ENCODE data around the gene VSNL1.

VSNL1 gene

DNA sequence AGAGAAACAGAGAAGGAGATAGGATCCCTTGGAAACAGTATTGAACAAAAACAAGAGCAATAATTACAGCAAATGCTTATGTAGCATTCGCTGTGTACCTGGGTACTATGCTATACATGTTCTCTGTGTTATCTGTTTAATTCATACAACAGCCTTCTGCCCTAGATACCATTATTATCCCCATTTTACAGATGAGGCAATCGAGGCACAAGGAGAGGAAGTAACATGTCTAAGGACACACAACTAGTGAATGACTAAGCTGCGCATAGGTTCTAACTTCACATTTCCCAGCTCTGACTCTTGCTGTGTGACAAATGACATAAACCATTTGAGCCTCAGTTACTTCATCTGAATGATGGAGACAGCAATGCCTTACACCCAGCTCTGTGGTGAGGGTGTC, 70.5 kb downstream of the VSNL1 start:
- DNase-seq (ENCODE audit: low read depth, low spot score) = no peak

DNA sequence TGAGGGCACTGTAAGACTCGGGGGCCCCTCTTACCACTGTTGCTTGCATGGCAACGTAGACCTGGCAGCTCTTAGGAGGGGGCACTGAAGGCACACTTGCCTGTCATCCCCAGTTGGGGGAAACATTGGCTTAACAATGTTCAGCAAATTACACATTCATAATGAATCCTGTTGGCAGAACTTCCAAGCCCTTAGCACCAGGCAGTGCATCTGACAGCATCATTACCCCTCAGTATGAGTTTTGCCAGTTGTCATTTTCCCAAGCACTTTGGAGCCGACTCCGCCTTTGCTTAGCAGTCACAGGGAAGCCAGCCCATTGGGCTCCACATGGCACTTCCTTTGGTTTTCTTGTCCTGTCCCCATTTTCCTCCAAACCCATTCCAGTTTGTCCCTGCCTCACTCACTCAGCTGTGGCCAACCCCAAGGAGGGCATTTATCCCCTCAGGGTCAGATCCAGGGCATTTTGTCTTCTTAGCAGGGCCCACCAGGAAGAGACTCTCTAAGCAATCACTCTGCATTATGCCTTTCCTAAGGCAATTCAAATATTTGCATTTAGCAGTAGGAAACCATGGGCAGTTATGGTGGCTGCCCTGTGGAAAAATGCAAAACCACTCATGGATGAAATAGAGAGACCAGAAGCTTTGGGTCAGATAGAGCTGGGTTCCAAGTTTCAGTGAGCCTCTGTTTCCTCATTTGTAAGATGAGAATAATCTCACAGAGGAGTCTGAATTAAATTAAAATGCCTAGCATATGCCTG, 73.9 kb downstream of the VSNL1 start:
- no peak for DNase-seq (ENCODE audit: low read depth, low spot score)

DNA sequence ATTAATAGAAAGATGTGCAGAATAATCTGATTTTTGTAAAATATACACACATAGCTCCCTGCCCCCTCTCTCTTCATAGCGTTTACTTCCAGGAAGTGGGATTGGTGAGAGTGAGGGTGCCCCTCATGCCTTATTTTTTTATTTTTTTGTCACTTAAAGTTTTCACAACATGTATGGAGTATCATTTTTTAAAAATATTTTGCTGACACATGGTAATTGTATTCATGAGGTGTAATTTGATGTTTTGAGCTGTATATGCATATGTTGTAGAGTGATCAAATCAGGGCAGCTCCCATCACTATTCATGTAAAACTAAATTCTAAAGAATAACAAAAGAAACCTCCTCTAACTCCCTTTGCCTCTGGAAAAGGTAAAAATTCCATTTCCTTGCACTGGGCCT, 74.7 kb downstream of the VSNL1 start:
- no peak for DNase-seq (ENCODE audit: low read depth, low spot score)

GRCh38 chr2:17615728-17616351, 75.3 kb downstream of the VSNL1 start:
- DNase-seq (ENCODE audit: low read depth, low spot score) = no peak

DNA sequence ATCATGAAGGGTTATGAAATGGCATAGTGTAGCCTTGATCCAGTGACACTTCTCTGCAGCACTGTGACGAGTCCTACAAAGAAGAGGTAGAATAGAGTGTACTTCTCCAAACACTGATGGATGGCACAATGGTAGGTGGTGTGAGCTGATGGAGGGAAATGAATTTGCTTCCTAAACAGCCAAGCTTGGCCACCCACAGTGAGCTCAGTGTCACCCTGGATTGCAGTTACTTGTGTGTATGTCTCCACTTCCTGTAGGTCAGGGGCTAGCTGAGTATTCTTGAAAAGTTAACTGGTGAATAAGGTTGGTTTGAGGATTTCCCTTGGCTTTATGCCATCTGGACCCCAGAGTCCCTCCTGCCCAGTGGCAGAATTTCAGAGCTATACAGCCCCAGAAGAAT, 75.9 kb downstream of the VSNL1 start:
- DNase-seq (ENCODE audit: low read depth, low spot score) = no peak

DNA sequence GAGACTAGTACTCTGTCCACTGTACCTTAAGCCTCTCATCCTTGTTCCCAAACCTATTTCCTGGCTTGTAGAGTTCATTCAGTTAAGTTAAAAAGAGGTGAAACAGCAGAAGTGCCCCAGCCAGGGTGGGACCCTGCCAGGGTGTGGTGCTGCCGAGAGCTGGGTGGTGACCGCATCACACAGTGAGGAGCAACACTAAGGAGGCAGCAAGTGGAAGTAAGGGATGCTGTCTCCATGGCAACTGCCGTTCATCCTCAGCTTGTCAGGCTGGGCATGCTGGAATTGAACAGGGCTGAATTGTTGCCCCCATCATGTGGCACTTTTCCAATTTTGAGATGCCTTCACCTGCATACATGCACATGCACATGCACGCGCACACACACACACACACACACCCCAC, 77.0 kb downstream of the VSNL1 start:
- DNase-seq (ENCODE audit: low read depth, low spot score) = no peak

DNA sequence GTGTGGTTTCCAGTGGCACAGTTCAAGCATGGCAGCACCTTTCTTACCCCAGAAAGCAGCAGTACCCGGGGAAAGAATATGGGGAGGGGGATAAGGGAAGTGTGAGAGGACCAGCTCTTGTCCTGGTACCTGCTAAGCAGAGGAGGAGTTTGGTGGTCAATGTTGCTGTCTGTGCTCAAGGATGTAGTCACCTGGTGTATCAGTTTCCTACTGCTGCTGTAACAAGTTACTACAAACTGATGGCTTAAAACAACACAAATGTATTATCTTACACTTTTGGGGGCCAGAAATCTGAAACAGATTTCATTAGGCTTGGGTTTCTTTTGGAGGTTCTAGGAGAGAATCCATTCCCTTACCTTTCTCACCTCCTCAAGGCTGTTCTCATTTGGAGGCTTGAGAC, 77.5 kb downstream of the VSNL1 start:
- no peak for DNase-seq (ENCODE audit: low read depth, low spot score)

- no peak for DNase-seq (ENCODE audit: low read depth, low spot score)
These were observed 79.8 kb downstream of the VSNL1 start for GRCh38 chr2:17620280-17620679.

- no peak for DNase-seq (ENCODE audit: low read depth, low spot score)
These were observed 80.3 kb downstream of the VSNL1 start for GRCh38 chr2:17620841-17621240.

DNA sequence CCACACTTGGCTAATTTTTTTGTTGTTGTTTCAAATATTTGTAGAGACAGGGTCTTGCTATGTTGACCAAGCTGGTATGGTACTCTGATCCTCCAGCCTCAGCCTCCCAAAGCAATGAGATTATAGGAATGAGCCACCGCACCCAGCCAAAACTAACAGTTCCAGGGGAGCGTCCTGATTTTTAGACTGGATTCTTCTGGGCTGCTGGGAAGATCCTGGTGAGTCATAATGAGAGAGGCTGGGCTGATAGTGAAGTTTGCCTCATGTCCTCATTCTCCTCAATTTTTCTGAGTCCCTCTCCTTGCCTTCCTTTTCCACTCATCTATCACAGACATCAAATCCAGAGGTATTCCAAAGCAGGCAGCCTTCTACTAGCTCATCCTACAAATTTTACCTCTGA, 81.3 kb downstream of the VSNL1 start:
- no peak for DNase-seq (ENCODE audit: low read depth, low spot score)

DNA sequence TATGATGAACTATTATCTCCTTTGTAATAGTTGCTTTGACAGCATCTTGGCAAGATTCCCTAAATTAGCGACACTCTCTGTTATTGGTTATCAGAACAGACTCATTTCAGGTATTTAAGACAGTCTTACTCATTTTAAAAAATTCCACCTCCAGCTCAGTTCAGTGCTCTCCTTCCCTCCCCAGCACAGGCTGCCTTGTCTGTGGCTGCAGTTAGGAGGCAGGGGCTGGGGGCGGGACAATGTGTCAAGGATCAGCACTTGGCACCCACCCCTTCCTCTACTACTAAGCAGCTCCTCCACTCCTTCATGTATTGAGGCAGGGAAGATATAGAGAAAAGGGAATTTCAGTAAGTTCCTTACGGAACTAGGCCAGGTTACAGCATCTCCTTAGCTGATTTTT, 85.0 kb downstream of the VSNL1 start:
- DNase-seq (ENCODE audit: low read depth, low spot score) = no peak

GRCh38 chr2:17626986-17627385, 86.5 kb downstream of the VSNL1 start:
- no peak for DNase-seq (ENCODE audit: low read depth, low spot score)

DNA sequence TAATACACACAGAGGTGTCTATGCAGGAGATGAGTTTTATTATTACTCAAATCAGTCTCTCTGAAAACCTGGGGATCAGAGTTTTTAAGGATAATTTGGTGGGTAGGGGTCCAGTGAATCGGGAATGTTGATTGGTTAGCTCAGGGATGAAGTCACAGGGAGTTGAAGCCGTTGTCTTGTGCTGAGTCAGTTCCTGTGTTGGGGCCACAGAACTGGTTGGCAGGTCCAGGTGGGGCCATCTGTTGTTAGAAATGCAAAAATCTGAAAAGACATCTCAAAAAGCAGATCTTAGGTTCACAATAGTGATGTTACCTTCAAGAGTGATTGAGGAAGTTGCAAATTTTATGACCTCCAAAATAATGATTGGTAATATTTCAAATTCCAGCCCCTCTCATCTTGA, 86.9 kb downstream of the VSNL1 start:
- DNase-seq (ENCODE audit: low read depth, low spot score) = no peak

- DNase-seq (ENCODE audit: low read depth, low spot score) = no peak
These were observed 88.1 kb downstream of the VSNL1 start for GRCh38 chr2:17628349-17629261.

GRCh38 chr2:17630089-17630488, 89.6 kb downstream of the VSNL1 start:
- DNase-seq (ENCODE audit: low read depth, low spot score) = no peak

DNA sequence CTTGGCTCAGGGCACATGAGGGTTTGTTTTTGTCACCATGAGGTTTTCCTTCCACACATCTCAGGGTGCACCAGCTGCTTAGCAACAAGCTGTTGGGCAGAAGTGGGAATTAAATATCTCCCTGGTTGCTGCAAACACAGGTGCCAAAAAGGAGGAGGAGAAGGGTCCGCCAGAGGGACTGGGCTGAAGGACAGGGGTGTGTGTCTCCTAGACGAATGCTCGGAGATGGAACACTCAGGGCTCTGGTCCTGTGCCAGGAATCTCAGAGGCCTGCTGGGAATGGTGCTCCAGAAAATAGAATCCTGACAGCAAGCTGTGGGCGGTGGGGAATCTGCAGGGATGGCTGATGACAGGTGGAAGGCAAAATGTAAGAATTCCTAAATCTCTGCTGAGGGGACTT, 94.5 kb downstream of the VSNL1 start:
- DNase-seq (ENCODE audit: low read depth, low spot score) = no peak

DNA sequence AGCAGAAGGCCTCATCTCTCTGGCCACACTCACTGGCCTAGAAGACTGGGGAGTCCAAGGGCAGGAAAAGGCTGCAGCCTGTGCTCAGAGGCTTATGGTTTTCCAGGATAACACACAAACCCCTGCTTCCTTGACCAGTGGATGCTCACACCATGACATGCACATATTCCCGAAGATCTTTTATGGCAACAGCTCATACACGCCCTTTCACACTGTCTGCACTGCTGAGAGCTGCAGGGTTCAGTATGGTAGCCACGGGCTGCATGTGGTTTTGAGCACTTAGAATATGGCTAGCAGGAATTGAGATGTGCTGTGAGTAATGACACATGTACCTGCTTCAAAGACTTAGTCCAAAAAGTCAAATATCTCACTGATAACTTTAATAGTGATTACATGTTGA, 95.8 kb downstream of the VSNL1 start:
- no peak for DNase-seq (ENCODE audit: low read depth, low spot score)

- no peak for DNase-seq (ENCODE audit: low read depth, low spot score)
These were observed 96.8 kb downstream of the VSNL1 start for GRCh38 chr2:17637131-17637906.

- DNase-seq (ENCODE audit: low read depth, low spot score) = no peak
These were observed 97.8 kb downstream of the VSNL1 start for GRCh38 chr2:17638196-17638743.

GRCh38 chr2:17640406-17640805, 99.9 kb downstream of the VSNL1 start:
- no peak for DNase-seq (ENCODE audit: low read depth, low spot score)

DNA sequence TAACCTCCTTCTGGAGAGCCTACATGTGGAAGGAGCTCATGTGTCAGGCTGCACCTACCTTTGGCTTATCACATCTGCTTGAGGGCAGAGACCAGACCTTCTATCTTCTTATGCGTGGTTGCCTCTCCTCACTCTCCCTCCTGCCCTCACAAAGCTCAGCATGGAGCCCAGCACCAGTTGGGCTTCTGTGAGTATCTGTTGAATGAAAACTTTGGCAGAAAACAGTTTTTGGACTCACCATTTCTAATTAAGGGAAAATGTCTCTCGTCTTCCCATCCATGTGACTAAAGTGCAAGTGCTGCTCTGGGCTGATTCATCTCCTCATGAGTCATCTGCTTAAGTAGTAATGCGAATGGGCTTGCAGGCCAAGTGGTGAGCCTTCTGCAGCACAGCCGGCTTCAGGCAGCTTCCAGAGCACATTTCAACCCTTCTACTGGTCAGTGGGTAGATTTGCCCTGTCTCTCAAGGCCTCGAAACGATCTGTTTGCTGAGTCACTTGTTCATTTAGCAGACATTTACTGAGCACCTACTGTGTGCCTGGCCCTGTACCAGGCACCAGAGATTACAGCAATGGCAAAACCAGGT, 102.6 kb downstream of the VSNL1 start:
- DNase-seq (ENCODE audit: low read depth, low spot score) = peak; percentile 46
